KMS-11 (cell line): ENCODE data around the gene SLAMF9.

Experiments used
- H2AFZ ChIP-seq: fragments of 200-600 bp; sonication (generic); 2 replicates; pipeline ENCODE4 v1.6.1; 2016; ENCODE audit warnings: antibody characterized with exemption, mixed run types, low read depth
- H3K27ac ChIP-seq: fragments of 200-600 bp; sonication (generic); 2 replicates; pipeline ENCODE4 v1.6.1; 2016; ENCODE audit warnings: mild to moderate bottlenecking, mixed run types
- H3K27me3 ChIP-seq: fragments of 200-600 bp; sonication (generic); 2 replicates; pipeline ENCODE4 v1.6.1; 2017; ENCODE audit warnings: mild to moderate bottlenecking, low read depth, mixed run types, moderate library complexity; ENCODE audit not compliant: insufficient read depth
- H3K36me3 ChIP-seq: fragments of 200-600 bp; sonication (generic); 2 replicates; pipeline ENCODE4 v1.6.1; 2017; ENCODE audit warnings: mild to moderate bottlenecking, mixed run types; ENCODE audit not compliant: insufficient read depth
- H3K4me1 ChIP-seq: fragments of 200-600 bp; sonication (generic); 2 replicates; pipeline ENCODE4 v1.6.1; 2016; ENCODE audit warnings: mild to moderate bottlenecking, low read depth, mixed run types; ENCODE audit not compliant: poor library complexity, severe bottlenecking
- H3K4me2 ChIP-seq: fragments of 200-600 bp; sonication (generic); 2 replicates; pipeline ENCODE4 v1.7.0; 2016; ENCODE audit warnings: mild to moderate bottlenecking, mixed run types
- H3K4me3 ChIP-seq: fragments of 200-600 bp; sonication (generic); IDR thresholded peaks from 2 replicates; pipeline ENCODE4 v1.6.1; 2017; ENCODE audit warnings: low read depth, low read length, mixed read lengths; ENCODE audit not compliant: insufficient read depth
- H3K79me2 ChIP-seq: fragments of 200-600 bp; sonication (generic); 2 replicates; pipeline ENCODE4 v1.6.1; 2016; ENCODE audit warnings: low read depth, mixed run types; ENCODE audit not compliant: insufficient read depth
- H3K9ac ChIP-seq: fragments of 200-600 bp; sonication (generic); 2 replicates; pipeline ENCODE4 v1.6.1; 2016; ENCODE audit warnings: mild to moderate bottlenecking, mixed run types
- H4K20me1 ChIP-seq: fragments of 200-600 bp; sonication (generic); 2 replicates; pipeline ENCODE4 v1.6.1; 2016; ENCODE audit warnings: mild to moderate bottlenecking, mixed run types; ENCODE audit not compliant: insufficient read depth
- TF ChIP-seq, protein P1 (sequence below): fragments of 200-600 bp; sonication (generic); conservative IDR thresholded peaks from 2 replicates; pipeline ENCODE4 v1.6.1; 2017; ENCODE audit warnings: low read depth, mild to moderate bottlenecking, antibody characterized with exemption, low read length, moderate library complexity, mixed read lengths

The SLAMF9 gene

DNA sequence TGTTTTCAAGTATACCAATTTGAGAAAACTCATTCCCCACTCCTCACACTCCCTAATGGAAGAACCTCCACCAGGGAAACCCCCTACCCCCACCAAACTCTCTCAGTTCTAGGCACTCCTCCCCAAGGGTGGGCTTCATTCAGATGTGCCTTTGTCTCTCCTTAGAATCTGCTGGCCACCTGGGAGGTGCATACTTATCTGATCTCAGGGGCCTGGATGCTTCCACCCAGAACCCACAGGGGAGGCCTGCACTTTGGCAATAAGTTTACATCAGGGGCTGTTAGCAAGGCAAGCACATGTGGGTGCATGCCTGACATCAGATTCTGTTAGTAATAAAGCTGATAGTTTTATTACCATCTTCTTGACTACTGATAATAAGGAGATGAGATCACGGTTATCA is 32.5 kb upstream of the SLAMF9 start:
- H3K4me2 ChIP-seq = no peak overlapping the region
- H3K27ac ChIP-seq = no peak overlapping the region
- H3K9ac ChIP-seq = no peak overlapping the region
- no peaks in the 10 kb centered on the region for H3K4me1 ChIP-seq
- no peak overlapping the region for H2AFZ ChIP-seq
- no peaks in the 10 kb centered on the region for H3K36me3 ChIP-seq
- H3K4me3 ChIP-seq = no peak overlapping the region
- no peaks in the 10 kb centered on the region for H3K79me2 ChIP-seq
- TF ChIP-seq, protein P1, sequence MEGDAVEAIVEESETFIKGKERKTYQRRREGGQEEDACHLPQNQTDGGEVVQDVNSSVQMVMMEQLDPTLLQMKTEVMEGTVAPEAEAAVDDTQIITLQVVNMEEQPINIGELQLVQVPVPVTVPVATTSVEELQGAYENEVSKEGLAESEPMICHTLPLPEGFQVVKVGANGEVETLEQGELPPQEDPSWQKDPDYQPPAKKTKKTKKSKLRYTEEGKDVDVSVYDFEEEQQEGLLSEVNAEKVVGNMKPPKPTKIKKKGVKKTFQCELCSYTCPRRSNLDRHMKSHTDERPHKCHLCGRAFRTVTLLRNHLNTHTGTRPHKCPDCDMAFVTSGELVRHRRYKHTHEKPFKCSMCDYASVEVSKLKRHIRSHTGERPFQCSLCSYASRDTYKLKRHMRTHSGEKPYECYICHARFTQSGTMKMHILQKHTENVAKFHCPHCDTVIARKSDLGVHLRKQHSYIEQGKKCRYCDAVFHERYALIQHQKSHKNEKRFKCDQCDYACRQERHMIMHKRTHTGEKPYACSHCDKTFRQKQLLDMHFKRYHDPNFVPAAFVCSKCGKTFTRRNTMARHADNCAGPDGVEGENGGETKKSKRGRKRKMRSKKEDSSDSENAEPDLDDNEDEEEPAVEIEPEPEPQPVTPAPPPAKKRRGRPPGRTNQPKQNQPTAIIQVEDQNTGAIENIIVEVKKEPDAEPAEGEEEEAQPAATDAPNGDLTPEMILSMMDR = no peak
- H4K20me1 ChIP-seq = no peaks in the 10 kb centered on the region
- H3K27me3 ChIP-seq = no peaks in the 10 kb centered on the region

DNA sequence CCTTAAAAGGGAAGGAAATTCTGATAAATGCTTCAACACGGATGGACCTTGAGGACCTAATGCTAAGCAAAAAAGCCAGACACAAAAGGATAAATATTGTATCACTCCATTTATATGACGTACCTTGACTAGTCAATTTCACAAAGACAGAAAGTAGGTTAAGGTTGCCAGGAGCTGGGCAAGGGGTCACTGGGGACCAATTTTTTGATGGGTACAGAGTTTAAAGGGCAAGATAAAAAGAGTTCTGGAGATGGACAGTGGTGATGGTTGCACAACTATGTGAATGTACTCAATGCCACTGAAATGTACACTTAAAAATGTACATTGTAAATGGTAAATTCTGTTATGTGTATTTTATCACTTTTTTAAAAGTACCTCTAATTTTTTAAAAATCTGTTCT is 32.1 kb upstream of the SLAMF9 start:
- Histone ChIP-seq H3K36me3 (no peaks in the 10 kb centered on the region), H2AFZ (no peak overlapping the region), H3K4me2 (no peak overlapping the region), H3K79me2 (no peaks in the 10 kb centered on the region), H3K27ac (no peak overlapping the region), H3K4me3 (no peak overlapping the region), H4K20me1 (no peaks in the 10 kb centered on the region), H3K9ac (no peak overlapping the region), H3K4me1 (no peaks in the 10 kb centered on the region), H3K27me3 (no peaks in the 10 kb centered on the region)
- TF ChIP-seq, protein P1 = no peak

DNA sequence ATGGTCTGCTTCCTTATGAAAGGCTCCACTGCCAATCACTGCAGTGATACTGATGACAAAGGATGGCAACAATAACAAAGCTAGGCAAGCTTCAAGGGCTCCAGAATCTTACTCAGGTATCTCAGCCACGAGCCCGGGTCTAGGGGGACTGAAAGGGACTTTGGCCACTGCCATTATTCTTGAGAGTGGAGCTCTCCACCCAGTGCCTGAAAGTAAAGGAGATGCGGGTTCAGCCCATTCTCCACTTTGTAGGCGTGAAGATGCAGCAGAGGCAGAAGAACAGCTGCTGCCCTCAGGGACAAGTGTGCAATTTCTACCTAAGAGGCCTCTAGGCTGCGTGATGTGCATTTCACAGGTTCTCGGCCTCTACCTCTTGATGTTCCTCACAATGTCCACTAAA is 31.4 kb upstream of the SLAMF9 start:
- Histone ChIP-seq H3K4me3 (no peak overlapping the region), H3K9ac (no peak overlapping the region), H2AFZ (no peak overlapping the region), H4K20me1 (no peaks in the 10 kb centered on the region), H3K79me2 (no peaks in the 10 kb centered on the region), H3K4me1 (no peaks in the 10 kb centered on the region), H3K4me2 (no peak overlapping the region), H3K27ac (no peak overlapping the region), H3K27me3 (no peaks in the 10 kb centered on the region), H3K36me3 (no peaks in the 10 kb centered on the region)
- TF ChIP-seq, protein P1 = no peak

DNA sequence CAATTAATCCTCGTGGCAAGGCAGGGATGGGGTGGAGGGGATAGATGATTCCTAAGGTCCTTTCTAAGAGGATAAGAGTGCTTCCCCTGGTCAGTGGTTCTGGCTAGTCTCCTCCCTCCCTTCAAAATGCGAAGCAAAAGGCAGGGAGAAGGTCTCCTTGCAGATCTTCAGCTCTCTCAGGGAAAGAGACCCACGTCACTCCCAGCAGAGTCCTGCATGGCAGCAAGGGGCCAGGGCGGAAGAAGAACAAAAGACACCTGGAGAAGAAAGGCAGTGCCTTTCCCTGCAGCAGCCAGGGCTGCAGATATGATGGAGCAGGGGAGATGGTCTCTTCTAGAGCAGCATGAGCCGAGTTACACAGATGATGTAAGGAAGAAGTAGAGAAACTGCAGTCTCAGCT is 29.6 kb upstream of the SLAMF9 start:
- H3K9ac ChIP-seq = no peak overlapping the region
- no peak overlapping the region for H3K27ac ChIP-seq
- TF ChIP-seq, protein P1 = no peak
- H2AFZ ChIP-seq = no peak overlapping the region
- no peaks in the 10 kb centered on the region for H3K79me2 ChIP-seq
- no peaks in the 10 kb centered on the region for H3K27me3 ChIP-seq
- H3K36me3 ChIP-seq = no peaks in the 10 kb centered on the region
- H4K20me1 ChIP-seq = no peaks in the 10 kb centered on the region
- no peak overlapping the region for H3K4me2 ChIP-seq
- no peaks in the 10 kb centered on the region for H3K4me1 ChIP-seq
- no peak overlapping the region for H3K4me3 ChIP-seq

DNA sequence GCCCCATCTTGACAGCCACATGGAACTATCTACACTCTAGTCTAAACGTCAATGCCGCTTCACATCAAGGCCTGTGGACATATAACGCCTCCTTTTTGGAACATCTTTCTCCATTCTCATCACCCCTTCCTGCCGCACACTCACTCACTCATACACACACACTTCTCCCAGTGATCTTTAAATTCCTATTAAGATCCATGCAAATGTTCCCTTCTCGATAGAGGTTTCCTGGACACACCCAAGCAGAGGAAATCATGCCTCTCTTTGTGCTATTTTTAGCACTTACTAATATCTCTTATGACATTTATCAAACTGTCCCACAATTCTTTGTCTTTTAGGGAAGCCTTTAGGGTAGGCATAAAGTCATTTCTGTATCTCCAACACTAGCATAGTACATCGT is 28.2 kb upstream of the SLAMF9 start:
- no peak overlapping the region for H3K9ac ChIP-seq
- H3K4me1 ChIP-seq = no peaks in the 10 kb centered on the region
- no peaks in the 10 kb centered on the region for H3K27me3 ChIP-seq
- no peak overlapping the region for H3K27ac ChIP-seq
- H2AFZ ChIP-seq = no peak overlapping the region
- H3K79me2 ChIP-seq = no peaks in the 10 kb centered on the region
- no peak overlapping the region for H3K4me3 ChIP-seq
- H3K4me2 ChIP-seq = no peak overlapping the region
- no peaks in the 10 kb centered on the region for H4K20me1 ChIP-seq
- TF ChIP-seq, protein P1 = no peak
- H3K36me3 ChIP-seq = no peaks in the 10 kb centered on the region
